Mesendoderm (in vitro differentiated cells): ENCODE results near the gene FAM25G.
"Not testable (repeated sequence)": the region's sequence is repeated elsewhere in the genome, so short reads cannot be mapped to it uniquely, and the experiment has no call there.

ENCODE experiments used
- DNase-seq: peaks from one replicate; pipeline ENCODE4 v3.0.0; 2013
- H2AK5ac ChIP-seq: 2 replicates; pipeline ENCODE4 v1.6.1; 2013; ENCODE audit warnings: low read length, inconsistent platforms
- H2BK120ac ChIP-seq: 2 replicates; pipeline ENCODE4 v1.6.1; 2013; ENCODE audit warnings: low read depth, mild to moderate bottlenecking, low read length, moderate library complexity, mixed read lengths
- H2BK15ac ChIP-seq: replicated peaks from 2 replicates; pipeline ENCODE4 v1.6.1; 2013; ENCODE audit warnings: low read depth, mild to moderate bottlenecking, moderate library complexity
- H2BK5ac ChIP-seq: 2 replicates; pipeline ENCODE4 v1.6.1; 2013; ENCODE audit warnings: low read length, inconsistent platforms
- H3K18ac ChIP-seq: 2 replicates; pipeline ENCODE4 v1.6.1; 2013; ENCODE audit warnings: mild to moderate bottlenecking, low read length, mixed read lengths
- H3K23ac ChIP-seq: one replicate; pipeline ENCODE4 v1.6.1; 2013; ENCODE audit warnings: low read length
- H3K27ac ChIP-seq: 2 replicates; pipeline ENCODE4 v1.5.1; 2013; ENCODE audit warnings: low read depth, mild to moderate bottlenecking, inconsistent platforms, low read length, moderate library complexity
- H3K27me3 ChIP-seq: 2 replicates; pipeline ENCODE4 v1.6.1; 2013; ENCODE audit warnings: low read length, control low read depth, mild to moderate bottlenecking, inconsistent platforms; ENCODE audit not compliant: insufficient read depth, poor library complexity
- H3K36me3 ChIP-seq: 2 replicates; pipeline ENCODE4 v1.6.1; 2013; ENCODE audit warnings: low read length, inconsistent platforms; ENCODE audit not compliant: control insufficient read depth, insufficient read depth
- H3K4ac ChIP-seq: one replicate; pipeline ENCODE4 v1.6.1; 2013; ENCODE audit warnings: low read depth, mild to moderate bottlenecking, low read length, moderate library complexity
- H3K4me1 ChIP-seq: 2 replicates; pipeline ENCODE4 v1.6.1; 2013; ENCODE audit warnings: low read depth, low read length, inconsistent platforms; ENCODE audit not compliant: control insufficient read depth
- H3K4me2 ChIP-seq: 2 replicates; pipeline ENCODE4 v1.6.1; 2013; ENCODE audit warnings: low read length
- H3K4me3 ChIP-seq: 2 replicates; pipeline ENCODE4 v1.5.1; 2013; ENCODE audit warnings: mild to moderate bottlenecking, low read length
- H3K56ac ChIP-seq: one replicate; pipeline ENCODE4 v1.6.1; 2013; ENCODE audit warnings: low read length
- H3K79me1 ChIP-seq: 2 replicates; pipeline ENCODE4 v1.6.1; 2013; ENCODE audit warnings: low read length, inconsistent platforms
- H3K79me2 ChIP-seq: 2 replicates; pipeline ENCODE4 v1.6.1; 2013; ENCODE audit warnings: mild to moderate bottlenecking, low read length; ENCODE audit not compliant: control insufficient read depth, insufficient read depth
- H3K9ac ChIP-seq: 2 replicates; pipeline ENCODE4 v1.6.1; 2013; ENCODE audit warnings: low read length, inconsistent platforms
- H4K5ac ChIP-seq: one replicate; pipeline ENCODE4 v1.6.1; 2013; ENCODE audit warnings: low read length
- H4K8ac ChIP-seq: one replicate; pipeline ENCODE4 v1.6.1; 2013; ENCODE audit warnings: low read depth, mild to moderate bottlenecking, control low read depth, low read length, moderate library complexity
- WGBS: extraction: QIAGEN DNeasy Blood & Tissue Kit; methylation state at CpG from one replicate; pipeline ENCODE4 v1.1.7; 2013; ENCODE audit warnings: low lambda C conversion rate, missing lambda C conversion rate; ENCODE audit not compliant: insufficient coverage; ENCODE audit errors: extremely low coverage; 5-methylcytosine and 5-hydroxymethylcytosine counted together

The FAM25G gene

DNA sequence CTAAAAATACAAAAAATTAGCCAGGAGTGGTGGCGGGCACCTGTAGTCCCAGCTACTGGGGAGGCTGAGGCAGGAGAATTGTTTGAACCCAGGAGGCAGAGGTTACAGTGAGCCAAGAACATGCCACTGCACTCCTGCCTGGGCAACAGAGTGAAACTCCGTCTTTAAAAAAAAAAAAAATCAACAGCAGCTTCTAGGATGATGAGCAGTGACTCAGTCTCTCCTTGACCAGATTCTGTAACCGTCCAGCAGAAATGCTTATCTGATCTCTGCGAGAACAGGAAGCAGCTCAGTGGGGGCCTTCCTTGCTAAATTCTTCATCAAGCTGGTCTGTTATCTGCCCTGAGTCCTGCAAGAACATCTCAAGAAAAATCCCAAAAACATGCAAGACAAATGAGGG, 5.6 kb downstream of the FAM25G start:
- not testable (repeated sequence) for H3K4me1 ChIP-seq, H4K8ac ChIP-seq, H3K23ac ChIP-seq, H3K27me3 ChIP-seq, H3K18ac ChIP-seq, H3K27ac ChIP-seq, H3K4me3 ChIP-seq, H2AK5ac ChIP-seq, H3K79me2 ChIP-seq, H4K5ac ChIP-seq, H3K4ac ChIP-seq, H3K4me2 ChIP-seq, H2BK5ac ChIP-seq, H3K79me1 ChIP-seq, H2BK120ac ChIP-seq, H2BK15ac ChIP-seq, H3K56ac ChIP-seq, H3K9ac ChIP-seq, H3K36me3 ChIP-seq
- DNase-seq, result peak; percentile 65
- no CpG with 5 or more reads among the region's 4 CpGs for WGBS

DNA sequence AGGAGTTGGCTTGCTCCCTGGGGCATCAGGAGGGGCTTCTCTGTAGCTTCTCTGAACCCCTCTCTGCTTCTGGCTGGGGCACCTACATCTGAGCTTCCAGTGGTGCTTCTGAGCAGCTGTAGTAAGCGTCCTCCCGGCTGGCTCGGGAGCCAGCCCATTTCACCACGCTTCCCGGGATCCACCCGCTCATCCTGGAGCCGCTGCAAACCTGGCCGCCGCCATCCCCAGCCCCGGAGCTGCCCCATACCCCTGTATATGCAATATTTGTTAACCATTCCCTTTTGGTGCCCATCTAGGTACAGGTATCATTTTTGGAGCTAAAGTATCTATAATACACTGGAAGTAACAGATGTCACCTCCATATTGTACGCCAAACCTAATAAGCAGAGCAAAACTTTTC, 6.7 kb downstream of the FAM25G start:
- not testable (repeated sequence) for H3K9ac ChIP-seq, H3K4ac ChIP-seq, H2BK15ac ChIP-seq, H3K56ac ChIP-seq, H2BK5ac ChIP-seq, H2BK120ac ChIP-seq, H3K79me2 ChIP-seq, H3K4me2 ChIP-seq, H3K27me3 ChIP-seq, H4K5ac ChIP-seq, DNase-seq, H2AK5ac ChIP-seq, H4K8ac ChIP-seq, H3K36me3 ChIP-seq, H3K18ac ChIP-seq, H3K27ac ChIP-seq, H3K79me1 ChIP-seq, H3K23ac ChIP-seq, H3K4me3 ChIP-seq, H3K4me1 ChIP-seq
- WGBS, result no CpG with 5 or more reads among the region's 11 CpGs

DNA sequence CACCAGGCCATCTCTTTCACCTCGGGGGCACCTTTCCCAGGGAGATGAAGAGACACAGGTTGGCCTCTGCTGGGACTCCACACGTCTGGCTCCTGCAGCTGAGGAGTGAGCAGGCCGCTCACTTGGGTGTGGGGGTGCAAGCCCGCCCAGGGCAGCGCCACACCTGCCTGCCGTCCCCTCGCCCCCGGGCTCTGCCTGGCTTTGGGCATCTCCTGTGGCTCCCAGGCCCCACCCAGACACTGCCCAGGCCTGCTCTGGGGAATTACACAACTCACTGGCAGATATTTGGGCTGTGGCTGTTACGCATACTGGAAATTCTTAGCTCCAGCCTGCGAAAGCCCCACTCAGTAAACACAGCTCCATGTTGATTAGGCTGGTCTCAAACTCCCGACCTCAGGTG, 7.6 kb downstream of the FAM25G start, which contains the start of gene ANXA8:
ANXA8 (minus strand) TSS at position 193 of the 400 bp plus-strand sequence; CDS start at position 11, 182 bp downstream.
- not testable (repeated sequence) for H3K56ac ChIP-seq, H3K9ac ChIP-seq, H3K4ac ChIP-seq, H3K79me1 ChIP-seq, H3K27ac ChIP-seq, H4K8ac ChIP-seq, H4K5ac ChIP-seq, H3K4me2 ChIP-seq, H3K4me3 ChIP-seq, H3K4me1 ChIP-seq, H2AK5ac ChIP-seq, H3K18ac ChIP-seq, H3K23ac ChIP-seq, H2BK5ac ChIP-seq, H3K27me3 ChIP-seq, H2BK15ac ChIP-seq, DNase-seq, H3K79me2 ChIP-seq, H2BK120ac ChIP-seq, H3K36me3 ChIP-seq
- WGBS, result no CpG with 5 or more reads among the region's 11 CpGs

DNA sequence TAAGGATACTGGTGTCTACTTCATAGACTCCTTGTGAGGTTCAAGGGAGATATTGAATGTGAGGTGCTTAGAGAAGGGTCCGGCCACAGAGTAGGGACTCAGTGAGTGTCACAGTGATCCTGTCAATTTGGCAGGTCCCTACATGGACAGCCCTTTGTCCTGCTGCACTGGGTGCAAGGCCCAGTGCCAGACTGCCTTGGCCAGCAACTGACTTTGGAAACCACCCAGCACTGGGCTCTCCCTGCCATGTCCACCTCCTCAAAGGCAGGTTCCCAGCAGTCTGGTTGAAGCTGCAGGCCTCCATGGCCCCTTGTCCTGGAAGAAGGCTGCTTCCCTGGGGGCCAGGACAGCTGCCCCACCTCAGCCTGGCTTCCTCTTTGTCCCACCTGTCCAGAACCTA, 9.1 kb downstream of the FAM25G start:
- H4K5ac ChIP-seq, H3K27me3 ChIP-seq, H2BK15ac ChIP-seq, H3K23ac ChIP-seq, H3K4ac ChIP-seq, H3K36me3 ChIP-seq, H2AK5ac ChIP-seq, H3K56ac ChIP-seq, H3K9ac ChIP-seq, H3K79me1 ChIP-seq, H2BK5ac ChIP-seq, H2BK120ac ChIP-seq, H3K4me1 ChIP-seq, H3K4me3 ChIP-seq, H4K8ac ChIP-seq, H3K79me2 ChIP-seq, H3K27ac ChIP-seq, H3K18ac ChIP-seq, DNase-seq, H3K4me2 ChIP-seq: not testable (repeated sequence)
- no CpG with 5 or more reads among the region's 1 CpG for WGBS

DNA sequence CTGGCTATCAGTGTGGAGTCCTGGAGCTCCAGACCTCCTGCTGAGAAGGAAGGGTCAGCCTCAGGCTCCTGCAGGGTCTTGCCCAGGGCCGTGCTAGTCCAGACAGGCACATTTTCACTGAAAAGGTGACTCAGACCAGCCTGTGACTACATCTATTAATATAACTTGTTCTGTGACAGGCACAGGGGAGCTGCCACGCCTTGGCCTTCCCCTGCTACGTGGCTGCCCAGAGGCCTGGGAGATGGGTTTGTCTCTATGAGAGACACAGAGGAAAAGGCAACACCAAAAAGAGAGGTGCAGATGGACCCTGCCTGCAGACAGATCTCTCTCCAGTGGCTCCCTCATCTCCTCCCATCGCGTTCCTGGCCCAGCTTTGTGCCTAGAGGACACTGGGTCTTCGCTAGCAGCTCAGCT, 9.7 kb downstream of the FAM25G start:
- H3K18ac ChIP-seq, H3K4me1 ChIP-seq, H2BK5ac ChIP-seq, H3K56ac ChIP-seq, H2BK120ac ChIP-seq, H3K27me3 ChIP-seq, H2BK15ac ChIP-seq, H3K4me2 ChIP-seq, H4K5ac ChIP-seq, H3K36me3 ChIP-seq, H2AK5ac ChIP-seq, H3K27ac ChIP-seq, H3K79me1 ChIP-seq, H4K8ac ChIP-seq, H3K79me2 ChIP-seq, H3K4ac ChIP-seq, H3K23ac ChIP-seq, H3K4me3 ChIP-seq, DNase-seq, H3K9ac ChIP-seq: not testable (repeated sequence)
- no CpG with 5 or more reads among the region's 6 CpGs for WGBS

DNA sequence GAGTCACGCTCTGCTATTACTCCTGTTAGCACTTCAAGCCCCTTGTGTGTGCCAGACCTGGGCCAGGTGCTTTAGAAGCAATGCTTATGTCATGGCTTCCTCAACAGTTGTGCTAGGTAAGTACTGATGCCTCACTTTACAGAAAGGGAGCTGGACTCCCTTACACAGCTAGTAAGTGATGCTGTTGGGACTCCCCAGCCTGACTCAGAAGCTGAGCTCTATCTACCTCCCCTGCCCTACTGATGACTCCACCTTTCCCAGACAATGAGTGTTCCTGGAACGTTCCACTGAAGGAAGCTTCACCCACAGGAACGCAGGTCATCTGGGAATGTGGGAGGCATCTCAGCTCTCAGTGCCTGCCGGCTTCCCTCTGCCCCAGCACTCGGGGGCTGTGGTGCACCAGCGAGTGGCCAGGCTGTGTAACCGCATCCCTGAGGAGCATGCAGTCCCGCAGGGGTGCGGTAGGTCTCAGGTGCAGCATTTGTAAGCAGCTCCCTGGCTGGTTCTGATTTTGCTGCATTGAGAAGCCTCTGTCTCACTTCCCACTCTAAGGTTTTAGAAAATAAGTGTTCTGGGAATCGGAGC, 10.2 kb downstream of the FAM25G start:
- DNase-seq, result peak; percentile 57
- H3K36me3 ChIP-seq, H3K4me2 ChIP-seq, H3K79me1 ChIP-seq, H4K5ac ChIP-seq, H3K56ac ChIP-seq, H3K27me3 ChIP-seq, H3K27ac ChIP-seq, H2BK120ac ChIP-seq, H3K23ac ChIP-seq, H3K18ac ChIP-seq, H4K8ac ChIP-seq, H3K4me1 ChIP-seq, H3K9ac ChIP-seq, H3K4ac ChIP-seq, H2BK5ac ChIP-seq, H2AK5ac ChIP-seq, H3K4me3 ChIP-seq, H3K79me2 ChIP-seq, H2BK15ac ChIP-seq: not testable (repeated sequence)
- WGBS, result no CpG with 5 or more reads among the region's 10 CpGs
